Heart right ventricle (tissue), 16 donors: ENCODE results near the gene ANXA2. TPM values are rescaled to one million over a fixed set of nuclear protein-coding genes. Genes with fewer than 3 reads are reported as not detected.

Source experiments
- ATAC-seq, 8 donors: fragments of 200-7000 bp; cut with Tn5 transposase; one replicate each; pipeline ENCODE4 v1.9.1; 2020; ENCODE audit warnings: mild to moderate bottlenecking in 8 of 8, moderate library complexity in 8 of 8, moderate number of reproducible peaks in 1 of 8
- DNase-seq, 2 donors: peaks; one replicate each; pipeline ENCODE4 v3.0.0-alpha.2; 2020
- H3K27ac ChIP-seq, 10 donors: fragments of 200-600 bp; sonication (generic) in 2 of 10; one replicate each; pipeline versions ENCODE4 v1.5.0 to v1.8.0; 2020 to 2022; ENCODE audit warnings: mild to moderate bottlenecking in 3 of 10
- H3K27me3 ChIP-seq, 7 donors: fragments of 200-600 bp; one replicate each; pipeline ENCODE4 v1.8.0; 2021 to 2022; ENCODE audit warnings: mild to moderate bottlenecking in 2 of 7
- H3K36me3 ChIP-seq, 9 donors: fragments of 200-600 bp; sonication (generic) in 1 of 9; one replicate each; pipeline versions ENCODE4 v1.5.0 to v1.8.0; 2020 to 2022; ENCODE audit warnings: mild to moderate bottlenecking in 2 of 9
- H3K4me1 ChIP-seq, 9 donors: fragments of 200-600 bp; sonication (generic) in 1 of 9; one replicate each; pipeline versions ENCODE4 v1.5.0 to v1.8.0; 2020 to 2022; ENCODE audit warnings: mild to moderate bottlenecking in 4 of 9
- H3K4me3 ChIP-seq, 10 donors: fragments of 200-600 bp; sonication (generic) in 2 of 10; one replicate each; pipeline versions ENCODE4 v1.5.0 to v1.8.0; 2020 to 2022; ENCODE audit warnings: mild to moderate bottlenecking in 7 of 10, moderate library complexity in 2 of 10
- H3K9me3 ChIP-seq, 11 donors: fragments of 200-600 bp in 10 of 11; sonication (generic) in 2 of 11; one replicate each; pipeline versions ENCODE4 v1.5.0 to v1.8.0; 2013 to 2022; ENCODE audit warnings: mild to moderate bottlenecking in 2 of 11, control low read depth in 1 of 11, moderate library complexity in 1 of 11
- WGBS, 2 donors: extraction: QIAGEN DNeasy Blood & Tissue Kit; methylation state at CpG; one replicate each; pipeline ENCODE4 v1.1.7; 2013; ENCODE audit warnings: inconsistent platforms in 1 of 2; 5-methylcytosine and 5-hydroxymethylcytosine counted together
- intact Hi-C, 10 donors: fragments of 100-400 bp; cut with DNase I; formaldehyde crosslinking; loops; one replicate each; pipeline versions ENCODE4 v1.11.1 to v1.14.2; 2022
- polyA plus RNA-seq, 2 donors: library from polyadenylated mRNA; stranded (reverse); fragments of 200-250 nt; gene quantifications; one replicate each; pipeline ENCODE4 v1.2.3, GENCODE V29; 2013
- total RNA-seq, 10 donors: library from RNA; stranded (reverse); fragmentation: NEBNext Ultra II Directional in 3 of 10; extraction: Animal tissue kit (Norgen Biotek cat#: 25700) in 3 of 10; gene quantifications; one replicate each; pipeline versions ENCODE4 v1.2.1 to v1.2.4, GENCODE V29; 2021 to 2023
- TF ChIP-seq, protein P1 (sequence below), 9 donors: fragments of 200-600 bp; sonication (generic) in 2 of 9; IDR thresholded peaks; one replicate each; pipeline versions ENCODE4 v1.5.0 to v1.8.0; 2021 to 2022; ENCODE audit warnings: antibody characterized with exemption in 9 of 9, mild to moderate bottlenecking in 5 of 9, moderate library complexity in 1 of 9
- donor health status: Arrhythmogenic right ventricular cardiomyopathy.
- donor health status: ischemic (EF 13 %, LVEDD 7.1; RV severe dilation, severe dysfunction).
- donor health status: healthy with polysubstance abuse.
- donor health status: DM: no; HTN: yes; CAD: no.
- donor health status: DM: no; HTN: no; CAD: no.
- donor health status: ischemic (EF 25% LVEDD 6.9; RV normal size, moderate dysfunction).
- donor health status: ischemic (EF 25% LVEDD 5.7; RV mildly dilated, moderate dysfunction).
- donor health status: healthy.
- donor health status: DM: yes; HTN: yes; CAD: no.
- donor health status: Ischemic cardiomyopathy.
- donor health status: ischemic (EF 35%, LVEDD 5.7; RV mildly dilated, moderate dysfunction).
- donor health status: nonischemic (EF 11% LVEDD 7.7; RV severe dilation, severe dysfunction).
- donor health status: DM: yes; HTN: yes; CAD: no.
- donor health status: PGD.
- donor health status: ischemic (EF 29% LVEDD 5.4; RV normal size, mild dysfunction).
- donor health status: nonischemic (EF 23%, LVEDD 6.1; RV moderate dilation, normal function).

ANXA2 gene
- total and polyA plus RNA-seq, 12 donors = 98.7 to 539 (median 145) TPM

GRCh38 chr15:60379525-60380274 lies 18.1 kb downstream of the ANXA2 start:
- intact Hi-C loops = no loop called here
- 50 to 60% methylated on average over 8 of the region's 8 CpGs for WGBS, 2 donors
- H3K27me3 ChIP-seq = no peaks in the 10 kb centered on the region
- H3K4me3 ChIP-seq = no peak overlapping the region
- H3K36me3 ChIP-seq = peaks cover 0 to 98% (median 18%) of the 10 kb centered on the region in 9 donors
- H3K27ac ChIP-seq = peak overlapping the region in 9 of 10 donors; percentile 4 to 66 (median 38)
- H3K9me3 ChIP-seq = no peaks in the 10 kb centered on the region
- TF ChIP-seq, protein P1, sequence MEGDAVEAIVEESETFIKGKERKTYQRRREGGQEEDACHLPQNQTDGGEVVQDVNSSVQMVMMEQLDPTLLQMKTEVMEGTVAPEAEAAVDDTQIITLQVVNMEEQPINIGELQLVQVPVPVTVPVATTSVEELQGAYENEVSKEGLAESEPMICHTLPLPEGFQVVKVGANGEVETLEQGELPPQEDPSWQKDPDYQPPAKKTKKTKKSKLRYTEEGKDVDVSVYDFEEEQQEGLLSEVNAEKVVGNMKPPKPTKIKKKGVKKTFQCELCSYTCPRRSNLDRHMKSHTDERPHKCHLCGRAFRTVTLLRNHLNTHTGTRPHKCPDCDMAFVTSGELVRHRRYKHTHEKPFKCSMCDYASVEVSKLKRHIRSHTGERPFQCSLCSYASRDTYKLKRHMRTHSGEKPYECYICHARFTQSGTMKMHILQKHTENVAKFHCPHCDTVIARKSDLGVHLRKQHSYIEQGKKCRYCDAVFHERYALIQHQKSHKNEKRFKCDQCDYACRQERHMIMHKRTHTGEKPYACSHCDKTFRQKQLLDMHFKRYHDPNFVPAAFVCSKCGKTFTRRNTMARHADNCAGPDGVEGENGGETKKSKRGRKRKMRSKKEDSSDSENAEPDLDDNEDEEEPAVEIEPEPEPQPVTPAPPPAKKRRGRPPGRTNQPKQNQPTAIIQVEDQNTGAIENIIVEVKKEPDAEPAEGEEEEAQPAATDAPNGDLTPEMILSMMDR (IDR thresholded peaks at IDR 0.05) = no peak
- ATAC-seq (peak in 6 of 8 donors; percentile 41 to 84 (median 53)), DNase-seq (no peak)
- peaks cover 0 to 87% (median 56%) of the 10 kb centered on the region in 9 donors for H3K4me1 ChIP-seq

GRCh38 chr15:60379185-60379524 lies 18.6 kb downstream of the ANXA2 start:
- intact Hi-C loops = no loop called here
- TF ChIP-seq, protein P1 (IDR thresholded peaks at IDR 0.05) = no peak
- DNase-seq = no peak

DNA sequence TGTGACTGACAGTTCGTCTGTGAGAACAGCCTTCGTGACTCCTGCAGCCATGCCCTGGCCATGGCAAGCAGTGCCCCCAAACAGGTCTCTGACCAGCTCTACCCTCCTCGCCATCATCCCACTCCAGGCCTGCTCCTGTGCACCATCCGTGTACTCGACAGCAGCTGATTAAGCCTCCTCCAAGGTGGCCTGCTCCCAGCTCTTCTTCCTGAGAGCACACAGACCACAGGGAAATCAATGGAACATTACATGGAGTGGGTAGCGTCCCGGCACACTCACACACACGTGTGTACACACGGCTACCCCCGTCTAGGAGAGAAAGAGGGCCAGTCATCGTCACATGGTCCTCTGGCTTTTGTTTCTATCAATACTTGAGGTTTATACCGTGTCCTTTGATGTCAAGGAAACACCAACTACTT lies 21.1 kb downstream of the ANXA2 start:
- WGBS, 2 donors = 69 to 74% methylated on average over 12 of the region's 12 CpGs

More at GRCh38 chr15:60379185-60379524, 18.6 kb downstream of the ANXA2 start:
- Histone ChIP-seq H3K27ac (peak overlapping the region in 8 of 10 donors; percentile 4 to 66 (median 42)), H3K4me1 (peaks cover 0 to 87% (median 56%) of the 10 kb centered on the region in 9 donors), H3K9me3 (no peaks in the 10 kb centered on the region), H3K27me3 (no peaks in the 10 kb centered on the region), H3K36me3 (peaks cover 0 to 98% (median 18%) of the 10 kb centered on the region in 9 donors), H3K4me3 (no peak overlapping the region)
- 98 to 100% methylated on average over 1 of the region's 1 CpG for WGBS, 2 donors
- ATAC-seq = no peak

DNA sequence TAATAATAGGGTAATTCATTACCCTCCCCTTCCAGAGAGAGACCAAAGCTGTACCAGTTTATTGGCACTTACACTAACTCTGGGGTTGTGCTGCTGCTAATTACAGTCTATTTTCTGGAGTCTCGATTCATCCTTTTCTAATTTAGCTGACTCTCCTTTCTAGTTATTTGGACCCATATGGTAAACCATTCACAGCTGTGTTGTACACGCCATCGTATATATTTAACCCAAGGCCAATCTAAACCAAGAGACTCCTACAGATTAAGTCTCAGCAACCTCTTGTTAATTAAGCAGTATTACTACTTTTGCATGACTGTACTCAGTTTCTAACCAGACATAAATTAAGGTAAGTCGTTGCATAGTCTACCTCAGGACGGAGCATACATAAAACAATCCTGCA lies 22.5 kb downstream of the ANXA2 start:
- peaks cover 0 to 100% (median 7%) of the 10 kb centered on the region in 9 donors for H3K36me3 ChIP-seq
- peak overlapping the region; percentile 25 to 95 (median 80) for H3K27ac ChIP-seq

More for the DNA sequence above, 21.1 kb downstream of the ANXA2 start:
- Histone ChIP-seq H3K27me3 (no peaks in the 10 kb centered on the region), H3K4me1 (peaks cover 3 to 90% (median 66%) of the 10 kb centered on the region in 9 donors), H3K9me3 (no peaks in the 10 kb centered on the region), H3K27ac (peak overlapping the region in 5 of 10 donors; percentile 9 to 82 (median 41)), H3K36me3 (peaks cover 0 to 100% (median 13%) of the 10 kb centered on the region in 9 donors), H3K4me3 (no peak overlapping the region)
- TF ChIP-seq, protein P1 (IDR thresholded peaks at IDR 0.05) = no peak
- DNase-seq (no peak), ATAC-seq (no peak)
- intact Hi-C loops = no loop called here

More for the DNA sequence above, 22.5 kb downstream of the ANXA2 start:
- Histone ChIP-seq H3K4me1 (peaks cover 3 to 96% (median 76%) of the 10 kb centered on the region in 9 donors), H3K4me3 (no peak overlapping the region), H3K27me3 (no peaks in the 10 kb centered on the region), H3K9me3 (no peaks in the 10 kb centered on the region)
- DNase-seq = no peak
- TF ChIP-seq, protein P1 (IDR thresholded peaks at IDR 0.05) = no peak
- no peak for ATAC-seq
- 86% methylated on average over 5 of the region's 5 CpGs for WGBS, 2 donors
- intact Hi-C loops = no loop called here
